RWPE2 (cell line): ENCODE measurements around the gene THSD7A.

Experiments used
- ATAC-seq: fragments of 200-7000 bp; cut with Tn5 transposase; 3 replicates; pipeline ENCODE4 v1.9.1; 2021; ENCODE audit warnings: low read depth
- DNase-seq: peaks from one replicate; pipeline ENCODE4 v3.0.0-alpha.2; 2020; ENCODE audit warnings: low spot score
- H3K27ac ChIP-seq: fragments of 450-650 bp; 2 replicates; pipeline ENCODE4 v1.5.1; 2017; ENCODE audit warnings: mild to moderate bottlenecking; ENCODE audit not compliant: poor library complexity, severe bottlenecking
- H3K27me3 ChIP-seq: fragments of 250-450 bp; sonication (Bioruptor Pico); 2 replicates; pipeline ENCODE4 v1.5.1; 2021; ENCODE audit warnings: mild to moderate bottlenecking, moderate library complexity; ENCODE audit not compliant: insufficient read depth, poor library complexity, severe bottlenecking
- H3K36me3 ChIP-seq: fragments of 250-450 bp; sonication (Bioruptor Pico); 2 replicates; pipeline ENCODE4 v1.5.1; 2020; ENCODE audit warnings: low read depth, mild to moderate bottlenecking, moderate library complexity
- H3K4me1 ChIP-seq: fragments of 250-450 bp; sonication (Bioruptor Pico); 2 replicates; pipeline ENCODE4 v1.5.1; 2021; ENCODE audit warnings: mild to moderate bottlenecking, moderate library complexity; ENCODE audit not compliant: insufficient read depth, poor library complexity, severe bottlenecking
- H3K4me3 ChIP-seq: fragments of 250-450 bp; sonication (Bioruptor Pico); 2 replicates; pipeline ENCODE4 v1.5.1; 2021; ENCODE audit warnings: mild to moderate bottlenecking, moderate library complexity; ENCODE audit not compliant: severe bottlenecking
- H3K9me3 ChIP-seq: fragments of 250-450 bp; sonication (Bioruptor Pico); 2 replicates; pipeline ENCODE4 v1.5.1; 2021; ENCODE audit warnings: mild to moderate bottlenecking, moderate library complexity; ENCODE audit not compliant: severe bottlenecking
- TF ChIP-seq, protein P1 (sequence below): fragments of 450-650 bp; IDR thresholded peaks from one replicate; pipeline ENCODE4 v1.5.1; 2017; ENCODE audit warnings: mild to moderate bottlenecking, moderate library complexity; ENCODE audit not compliant: poor library complexity, severe bottlenecking

The THSD7A gene

DNA sequence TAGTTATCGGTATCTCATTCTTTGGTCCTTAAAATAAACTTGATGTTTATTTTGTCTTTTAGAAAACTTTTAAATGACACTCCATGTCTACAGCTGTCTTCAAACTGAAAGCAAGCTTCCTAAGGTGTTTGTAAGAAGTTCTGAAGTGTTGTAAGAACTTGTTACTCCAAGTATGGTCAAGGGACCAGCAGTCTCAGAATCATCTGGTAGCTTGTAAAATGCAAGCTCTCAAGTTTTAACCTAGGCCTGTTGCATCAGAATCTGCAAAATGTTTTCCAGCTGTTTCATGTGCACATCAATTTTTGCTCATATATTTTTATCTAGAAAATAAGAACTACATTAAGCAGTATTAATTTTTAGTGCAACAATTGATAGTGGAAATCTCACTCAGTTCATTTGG, 104.1 kb downstream of the THSD7A start:
- DNase-seq, result no peak

DNA sequence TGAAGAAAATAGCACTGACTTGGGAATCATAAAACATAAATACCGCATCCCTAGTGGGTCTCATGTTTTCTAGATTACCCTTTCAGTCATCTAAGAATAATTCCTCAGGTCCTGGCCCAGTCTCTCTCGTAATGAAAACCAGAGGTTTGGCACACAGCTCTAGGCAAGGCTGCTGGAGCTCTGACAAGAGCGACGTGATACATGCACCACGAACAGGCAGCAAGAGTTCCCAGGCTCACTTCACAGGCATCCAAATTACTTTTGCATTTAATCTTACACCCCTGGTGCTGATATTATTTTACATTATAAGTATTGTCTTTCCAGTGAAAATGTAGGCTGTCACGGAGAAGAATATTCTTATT, 105.2 kb downstream of the THSD7A start:
- no peak for DNase-seq
- ATAC-seq, result no peak
- Histone ChIP-seq H3K4me1 (no peaks in the 10 kb centered on the region), H3K36me3 (no peaks in the 10 kb centered on the region), H3K27me3 (no peaks in the 10 kb centered on the region), H3K27ac (no peak overlapping the region), H3K4me3 (no peak overlapping the region), H3K9me3 (no peaks in the 10 kb centered on the region)
- TF ChIP-seq, protein P1, sequence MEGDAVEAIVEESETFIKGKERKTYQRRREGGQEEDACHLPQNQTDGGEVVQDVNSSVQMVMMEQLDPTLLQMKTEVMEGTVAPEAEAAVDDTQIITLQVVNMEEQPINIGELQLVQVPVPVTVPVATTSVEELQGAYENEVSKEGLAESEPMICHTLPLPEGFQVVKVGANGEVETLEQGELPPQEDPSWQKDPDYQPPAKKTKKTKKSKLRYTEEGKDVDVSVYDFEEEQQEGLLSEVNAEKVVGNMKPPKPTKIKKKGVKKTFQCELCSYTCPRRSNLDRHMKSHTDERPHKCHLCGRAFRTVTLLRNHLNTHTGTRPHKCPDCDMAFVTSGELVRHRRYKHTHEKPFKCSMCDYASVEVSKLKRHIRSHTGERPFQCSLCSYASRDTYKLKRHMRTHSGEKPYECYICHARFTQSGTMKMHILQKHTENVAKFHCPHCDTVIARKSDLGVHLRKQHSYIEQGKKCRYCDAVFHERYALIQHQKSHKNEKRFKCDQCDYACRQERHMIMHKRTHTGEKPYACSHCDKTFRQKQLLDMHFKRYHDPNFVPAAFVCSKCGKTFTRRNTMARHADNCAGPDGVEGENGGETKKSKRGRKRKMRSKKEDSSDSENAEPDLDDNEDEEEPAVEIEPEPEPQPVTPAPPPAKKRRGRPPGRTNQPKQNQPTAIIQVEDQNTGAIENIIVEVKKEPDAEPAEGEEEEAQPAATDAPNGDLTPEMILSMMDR, result no peak

More for the DNA sequence above, 104.1 kb downstream of the THSD7A start:
- Histone ChIP-seq H3K27ac (no peak overlapping the region), H3K27me3 (no peaks in the 10 kb centered on the region), H3K36me3 (no peaks in the 10 kb centered on the region), H3K9me3 (no peaks in the 10 kb centered on the region), H3K4me3 (no peak overlapping the region), H3K4me1 (no peaks in the 10 kb centered on the region)
- ATAC-seq, result no peak
- TF ChIP-seq, protein P1, result no peak

DNA sequence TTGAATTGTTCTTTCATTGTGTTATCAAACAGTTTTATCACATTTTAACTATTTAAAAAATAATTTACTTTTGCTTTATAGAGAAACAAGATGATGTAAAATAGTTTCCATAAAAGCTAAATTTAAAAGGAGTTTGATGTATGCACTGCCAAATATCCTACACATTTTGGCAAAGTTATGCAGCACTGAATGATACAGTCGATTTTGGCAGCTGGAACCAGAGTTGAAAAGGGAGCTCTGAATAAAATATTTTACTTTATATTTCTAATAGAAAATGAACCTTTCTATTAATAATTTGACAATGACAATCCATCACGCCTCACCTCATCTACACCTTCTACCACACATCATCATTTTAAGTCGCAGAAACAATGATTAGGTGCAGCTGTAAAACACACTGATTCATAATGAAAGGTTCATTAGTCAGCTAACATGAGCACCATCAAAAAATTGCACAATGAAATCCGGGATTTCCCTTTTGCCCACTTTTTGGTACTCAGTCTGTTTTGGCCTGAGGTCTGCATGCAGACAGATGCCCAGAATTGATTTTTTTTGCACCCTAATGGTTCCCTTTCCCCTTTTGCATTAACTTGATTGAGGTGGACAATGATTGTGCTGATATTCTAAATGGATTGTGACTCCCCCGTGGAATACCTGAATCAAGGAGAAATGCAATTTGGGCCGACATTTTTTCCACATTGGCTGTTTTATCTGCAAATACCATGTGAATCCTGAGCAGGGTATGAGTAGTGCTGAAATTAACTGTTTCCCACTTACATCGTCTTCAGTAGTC, 105.8 kb downstream of the THSD7A start:
- TF ChIP-seq, protein P1, result no peak
- no peak for ATAC-seq
- no peaks in the 10 kb centered on the region for H3K4me1 ChIP-seq
- DNase-seq, result no peak
- H3K4me3 ChIP-seq, result no peak overlapping the region
- H3K27me3 ChIP-seq, result no peaks in the 10 kb centered on the region
- no peak overlapping the region for H3K27ac ChIP-seq
- no peaks in the 10 kb centered on the region for H3K36me3 ChIP-seq
- H3K9me3 ChIP-seq, result no peaks in the 10 kb centered on the region

DNA sequence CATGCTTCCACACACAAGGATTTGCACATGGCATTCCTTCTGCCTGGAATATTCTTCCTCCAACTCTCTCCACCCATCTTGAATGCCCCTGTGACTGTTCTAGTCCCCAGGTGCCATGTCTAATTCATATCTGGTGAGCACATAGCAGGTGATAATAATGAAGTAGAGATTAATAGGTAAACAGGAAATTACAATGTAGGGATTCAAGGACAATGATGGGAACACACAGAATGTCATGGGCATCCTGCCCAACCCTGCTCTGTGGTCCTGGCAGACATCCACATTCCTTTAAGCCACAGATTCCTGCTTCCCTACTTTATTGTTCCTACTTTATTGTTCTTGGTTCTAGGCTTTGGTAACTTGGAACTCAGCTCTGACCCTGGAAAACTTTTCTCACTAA, 115.8 kb downstream of the THSD7A start:
- TF ChIP-seq, protein P1, result no peak
- Histone ChIP-seq H3K36me3 (no peaks in the 10 kb centered on the region), H3K9me3 (no peaks in the 10 kb centered on the region), H3K4me1 (no peaks in the 10 kb centered on the region), H3K27ac (no peak overlapping the region), H3K27me3 (no peaks in the 10 kb centered on the region), H3K4me3 (no peak overlapping the region)
- ATAC-seq, result peak; percentile 58; the same call in 2 of the 3 replicates
- no peak for DNase-seq

DNA sequence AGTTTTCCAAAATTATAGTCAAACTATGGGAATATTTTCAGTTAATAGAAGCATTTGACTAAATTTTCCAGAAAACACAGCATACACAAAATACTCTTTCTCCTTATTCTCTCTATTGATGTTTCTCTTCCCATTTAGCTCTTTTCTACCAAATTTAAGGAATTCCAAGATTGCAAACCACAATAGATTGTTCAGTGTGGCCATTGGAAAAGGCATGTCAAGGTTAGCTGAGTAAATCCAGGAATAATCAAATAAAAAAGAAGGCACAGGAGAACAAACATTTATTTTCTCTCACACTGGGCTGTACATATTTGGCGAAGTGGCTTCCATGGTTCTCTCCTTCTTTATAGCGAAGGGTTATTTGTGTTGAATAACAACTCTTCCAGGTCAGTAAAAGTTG, 117.3 kb downstream of the THSD7A start:
- Histone ChIP-seq H3K27me3 (no peaks in the 10 kb centered on the region), H3K9me3 (no peaks in the 10 kb centered on the region), H3K4me3 (no peak overlapping the region), H3K27ac (no peak overlapping the region), H3K36me3 (no peaks in the 10 kb centered on the region), H3K4me1 (no peaks in the 10 kb centered on the region)
- TF ChIP-seq, protein P1, result no peak
- ATAC-seq, result no peak
- DNase-seq, result no peak
